Right lobe of liver (tissue), 4 donors: ENCODE measurements around the gene ARSG.

Experiments
- POLR2A ChIP-seq: fragments of 450-650 bp; IDR thresholded peaks from one replicate; pipeline ENCODE4 v1.6.1; 2017; ENCODE audit warnings: antibody characterized with exemption, mild to moderate bottlenecking
- TF ChIP-seq, protein P1 (sequence below), 4 donors: fragments of 200-600 bp in 3 of 4; fragments of 450-650 bp in 1 of 4; IDR thresholded peaks; one replicate each; pipeline versions ENCODE4 v1.5.1 to v1.8.0; 2016 to 2022; ENCODE audit warnings: antibody characterized with exemption in 4 of 4, mild to moderate bottlenecking in 2 of 4
- donor health status: DM: no; HTN: no; CAD: no.
- donor health status: DM: no; HTN: no; CAD: no.
- donor health status: DM: no; HTN: yes; CAD: no.

DNA sequence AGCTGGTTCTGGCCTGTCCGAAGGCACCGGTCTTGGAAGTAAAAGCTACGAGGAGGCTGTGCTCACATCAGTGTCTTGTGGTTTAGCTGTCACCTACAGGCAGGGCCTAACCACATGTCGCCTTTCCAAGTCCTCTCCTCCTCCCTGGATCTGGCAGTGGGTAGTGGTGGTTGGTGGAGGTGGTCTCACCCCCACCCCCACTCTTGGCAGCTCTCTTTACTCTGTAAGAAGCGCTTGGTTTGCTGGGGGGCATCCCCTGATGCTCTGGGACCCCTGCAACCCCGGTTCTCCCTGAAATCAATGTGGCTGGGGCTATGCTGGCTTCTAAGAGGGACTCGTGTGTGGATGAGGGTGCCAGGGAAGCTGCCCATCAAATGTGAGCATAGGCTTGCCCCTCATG lies 97.7 kb downstream of the ARSG start:
- TF ChIP-seq POLR2A = no peak
- TF ChIP-seq, protein P1, sequence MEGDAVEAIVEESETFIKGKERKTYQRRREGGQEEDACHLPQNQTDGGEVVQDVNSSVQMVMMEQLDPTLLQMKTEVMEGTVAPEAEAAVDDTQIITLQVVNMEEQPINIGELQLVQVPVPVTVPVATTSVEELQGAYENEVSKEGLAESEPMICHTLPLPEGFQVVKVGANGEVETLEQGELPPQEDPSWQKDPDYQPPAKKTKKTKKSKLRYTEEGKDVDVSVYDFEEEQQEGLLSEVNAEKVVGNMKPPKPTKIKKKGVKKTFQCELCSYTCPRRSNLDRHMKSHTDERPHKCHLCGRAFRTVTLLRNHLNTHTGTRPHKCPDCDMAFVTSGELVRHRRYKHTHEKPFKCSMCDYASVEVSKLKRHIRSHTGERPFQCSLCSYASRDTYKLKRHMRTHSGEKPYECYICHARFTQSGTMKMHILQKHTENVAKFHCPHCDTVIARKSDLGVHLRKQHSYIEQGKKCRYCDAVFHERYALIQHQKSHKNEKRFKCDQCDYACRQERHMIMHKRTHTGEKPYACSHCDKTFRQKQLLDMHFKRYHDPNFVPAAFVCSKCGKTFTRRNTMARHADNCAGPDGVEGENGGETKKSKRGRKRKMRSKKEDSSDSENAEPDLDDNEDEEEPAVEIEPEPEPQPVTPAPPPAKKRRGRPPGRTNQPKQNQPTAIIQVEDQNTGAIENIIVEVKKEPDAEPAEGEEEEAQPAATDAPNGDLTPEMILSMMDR (IDR thresholded peaks at IDR 0.05) = no peak
